Measurements from ENCODE around the gene DSG1.
"Not testable (repeated sequence)": the region's sequence is repeated elsewhere in the genome, so short reads cannot be mapped to it uniquely, and the experiment has no call there.

Gene DSG1

DNA sequence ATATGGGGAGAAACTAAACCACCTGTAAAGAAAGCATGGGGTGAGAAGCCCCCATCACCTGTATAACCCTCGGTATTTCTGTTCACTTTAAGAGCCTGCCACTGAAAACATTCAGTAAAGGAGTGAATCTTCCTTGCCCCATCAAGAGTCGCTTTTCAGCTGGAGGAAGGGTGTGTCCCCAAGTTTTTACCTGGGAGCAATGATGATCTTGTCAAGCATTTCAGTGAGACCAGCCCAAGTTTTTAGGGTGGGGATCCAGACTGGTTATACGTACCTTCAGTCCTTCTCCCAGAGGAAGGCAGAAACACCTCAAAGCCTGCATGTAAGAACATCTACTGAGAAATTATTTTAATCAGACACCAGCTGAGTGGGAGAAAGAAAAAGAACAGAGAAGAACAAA lies at the start of gene DSG1:
TSS of gene DSG1 (plus strand) at position 301 of the 400 bp plus-strand sequence. CDS start 141 bp downstream, outside the sequence.
- no peak for DNase-seq

DNA sequence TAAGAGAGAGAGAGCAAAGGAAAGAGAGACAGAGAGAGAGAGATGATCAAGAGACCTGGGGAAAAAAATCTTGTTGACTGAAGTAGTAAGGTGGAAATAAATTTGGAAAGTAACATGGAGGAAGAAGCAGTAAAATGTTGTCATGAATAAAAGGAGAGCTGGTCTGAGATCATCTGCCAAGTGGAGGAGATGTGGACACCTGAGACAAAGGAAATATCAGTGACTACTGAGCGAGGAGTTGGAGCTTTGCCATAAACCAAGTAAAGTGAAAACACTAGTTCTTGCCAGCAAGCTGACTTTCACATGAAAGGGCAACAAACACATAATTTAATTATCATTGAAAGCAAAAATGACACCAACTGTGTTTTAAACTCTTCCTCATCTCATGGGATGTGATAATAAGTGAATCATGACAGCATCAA lies 49.0 kb upstream of the DSG1 start:
- no peak for DNase-seq

DNA sequence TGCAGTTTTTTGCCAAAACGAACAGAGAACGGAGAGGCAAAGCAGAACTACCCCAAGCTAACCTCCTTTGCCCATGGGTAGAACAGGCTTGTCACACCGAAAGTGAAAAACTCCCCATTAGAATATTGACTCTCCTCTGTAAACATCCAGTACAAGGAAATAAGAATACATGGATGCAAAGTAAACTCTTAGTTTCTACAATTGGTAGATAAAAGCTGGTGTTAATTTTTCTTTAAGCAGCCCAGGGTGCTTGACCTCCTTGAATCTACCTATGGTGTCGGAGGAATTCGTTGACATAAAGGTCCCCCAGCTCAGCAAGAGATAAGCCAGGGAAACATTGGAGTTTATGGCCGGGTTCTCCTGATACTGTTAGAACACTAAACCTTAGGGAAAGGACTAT lies 48.4 kb upstream of the DSG1 start:
- DNase-seq: no peak

- DNase-seq: no peak
Measured at GRCh38 chr18:31270578-31270977, 47.4 kb upstream of the DSG1 start.

- DNase-seq: no peak
Measured at GRCh38 chr18:31273812-31274527, 44.0 kb upstream of the DSG1 start.

- no peak for DNase-seq
Measured at GRCh38 chr18:31274931-31275330, 43.0 kb upstream of the DSG1 start.

GRCh38 chr18:31275722-31276463 lies 42.1 kb upstream of the DSG1 start:
- DNase-seq: no peak

DNA sequence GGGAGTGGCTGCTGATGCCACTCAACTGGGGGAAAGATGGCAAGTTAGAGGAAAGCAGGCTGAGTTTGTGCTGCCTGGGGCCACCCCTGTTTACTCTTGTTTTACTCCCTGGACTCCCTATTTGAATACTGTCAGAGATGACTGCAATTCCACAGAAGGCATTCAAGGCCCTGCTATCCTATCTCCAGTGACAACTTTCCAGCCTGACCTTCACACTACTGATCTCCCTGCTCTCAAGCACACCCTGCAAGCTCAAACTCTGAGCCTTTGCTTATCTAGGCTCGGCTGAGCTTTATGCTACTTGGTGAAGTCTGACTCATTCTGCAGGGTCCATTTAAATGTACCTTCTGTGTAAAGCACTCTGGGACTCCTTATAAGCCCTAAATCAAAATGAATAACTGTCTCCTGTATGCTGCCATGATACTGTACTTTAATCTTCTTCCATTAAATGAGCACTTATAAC lies 39.3 kb upstream of the DSG1 start:
- DNase-seq: no peak

- DNase-seq: no peak
Measured at GRCh38 chr18:31280502-31280901, 37.5 kb upstream of the DSG1 start.

- DNase-seq: no peak
Measured at GRCh38 chr18:31281437-31281836, 36.5 kb upstream of the DSG1 start.

- DNase-seq: not testable (repeated sequence)
Measured at GRCh38 chr18:31289446-31289845, 28.5 kb upstream of the DSG1 start.

DNA sequence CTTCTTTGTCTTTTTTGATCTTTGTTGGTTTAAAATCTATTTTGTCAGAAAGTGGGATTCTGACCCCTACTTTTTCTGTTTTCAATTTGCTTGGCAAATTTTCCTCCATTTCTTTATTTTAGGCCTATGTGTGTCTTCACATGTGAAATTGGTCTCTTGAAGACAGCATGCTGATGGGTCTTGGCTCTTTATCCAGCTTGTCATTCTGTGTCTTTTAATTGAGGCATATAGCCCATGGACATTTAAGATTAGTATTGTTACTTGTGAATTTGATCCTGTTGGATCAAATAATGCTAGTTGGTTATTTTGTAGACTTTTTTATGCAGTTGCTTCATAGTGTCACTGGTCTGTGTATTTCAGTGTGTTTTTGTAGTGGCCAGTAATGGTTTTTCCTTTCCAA lies 26.3 kb upstream of the DSG1 start:
- no peak for DNase-seq

- DNase-seq: no peak
Measured at GRCh38 chr18:31294199-31294747, 23.7 kb upstream of the DSG1 start.

- DNase-seq: no peak
Measured at GRCh38 chr18:31297248-31297647, 20.7 kb upstream of the DSG1 start.

- DNase-seq: no peak
Measured at GRCh38 chr18:31301201-31301655, 16.7 kb upstream of the DSG1 start.

- DNase-seq: no peak
Measured at GRCh38 chr18:31302991-31303390, 15.0 kb upstream of the DSG1 start.

GRCh38 chr18:31303771-31304170 lies 14.2 kb upstream of the DSG1 start:
- DNase-seq: no peak

DNA sequence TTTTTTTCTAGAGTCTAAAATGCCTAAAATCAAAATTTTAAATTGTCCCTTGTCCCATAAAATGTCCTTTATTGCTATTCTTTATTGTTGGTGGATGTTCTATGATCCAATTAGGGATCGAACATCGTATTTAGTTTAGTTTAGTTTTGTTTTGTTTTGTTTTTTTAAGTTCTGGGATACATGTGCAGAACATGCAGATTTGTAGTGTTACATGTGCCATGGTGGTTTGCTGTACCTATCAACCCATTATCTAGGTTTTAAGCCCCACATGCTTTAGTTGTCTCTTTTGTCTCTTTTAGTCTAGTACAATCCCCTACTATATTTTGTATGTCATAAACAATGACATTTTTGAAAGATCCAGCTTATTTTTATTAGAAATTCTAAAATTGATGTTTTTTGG lies 8.8 kb upstream of the DSG1 start:
- no peak for DNase-seq

GRCh38 chr18:31316974-31317373 lies 986 bp upstream of the DSG1 start:
- DNase-seq: no peak

DNA sequence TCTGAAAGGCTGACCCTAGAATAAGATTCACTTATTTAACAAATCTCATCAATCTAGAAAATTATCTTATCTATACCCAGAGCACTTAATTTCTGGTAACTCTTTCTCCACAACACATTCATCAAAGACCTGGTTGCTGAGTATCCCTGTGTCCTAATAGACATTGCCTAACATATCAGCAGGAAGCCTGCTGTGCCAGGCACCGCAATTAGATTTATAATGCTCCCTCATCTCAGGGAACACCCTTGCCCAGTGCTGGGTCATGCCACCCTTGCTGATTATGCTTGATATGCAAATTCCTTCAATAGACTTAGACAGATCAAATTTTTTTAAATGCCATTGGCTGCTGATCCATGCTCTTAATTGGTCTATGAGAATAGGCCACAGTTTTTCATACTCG lies 3.8 kb downstream of the DSG1 start:
- no peak for DNase-seq

- DNase-seq: no peak
Measured at GRCh38 chr18:31325051-31325450, 7.1 kb downstream of the DSG1 start.

- no peak for DNase-seq
Measured at GRCh38 chr18:31329787-31330438, 12.0 kb downstream of the DSG1 start.

- DNase-seq: no peak
Measured at GRCh38 chr18:31343454-31343853, 25.5 kb downstream of the DSG1 start.
